GM18861 (cell line): ENCODE measurements around the gene TSC22D2.

Experiments
- ATAC-seq: cut with Tn5 transposase; IDR thresholded peaks from one replicate; pipeline ENCODE4 v1.9.1; 2021; ENCODE audit not compliant: unreplicated experiment

TSC22D2 gene

DNA sequence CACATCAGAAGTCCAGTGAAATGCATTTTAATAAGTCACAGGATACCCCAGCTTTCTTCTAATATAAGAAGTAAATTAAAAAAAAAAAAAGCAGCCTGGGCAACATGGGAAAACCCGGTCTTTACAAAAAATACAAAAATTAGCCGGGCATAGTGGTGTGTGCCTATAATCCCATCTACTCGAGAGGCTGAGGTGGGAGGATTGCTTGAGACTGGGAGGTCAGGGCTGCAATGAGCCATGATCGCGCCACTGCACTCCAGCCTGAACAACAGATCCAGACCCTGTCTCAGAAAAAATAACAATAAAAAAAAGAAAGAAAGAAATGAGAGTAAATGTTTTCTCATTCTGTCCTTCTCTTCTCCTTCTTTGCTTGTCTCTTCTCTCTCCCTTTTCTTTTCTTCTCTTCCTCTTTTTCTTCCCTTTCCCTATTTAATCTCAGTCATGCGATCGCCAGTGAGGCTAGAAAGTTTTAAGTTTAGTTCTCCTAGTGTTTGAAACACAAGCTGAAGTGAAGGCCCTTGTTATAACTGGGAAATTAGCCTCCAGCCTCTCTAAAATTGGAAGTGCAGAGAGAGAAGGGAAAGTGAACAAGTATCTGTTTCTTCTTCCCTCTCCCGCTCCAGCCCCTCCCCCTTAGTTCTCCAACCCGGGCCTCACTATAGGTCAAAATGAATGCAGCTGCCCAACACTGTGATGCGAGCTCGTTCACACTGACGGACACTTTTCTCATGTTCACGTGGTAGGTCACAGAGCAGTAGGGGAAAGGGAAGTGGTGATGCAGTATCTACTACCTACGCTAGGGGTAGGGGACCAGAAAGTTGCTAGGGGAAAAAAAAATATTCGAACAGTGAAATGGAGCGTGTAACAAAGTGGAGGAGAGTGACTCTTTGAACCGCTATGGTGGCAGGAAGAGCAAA lies 23.5 kb upstream of the TSC22D2 start:
- peak; percentile 99 for ATAC-seq

DNA sequence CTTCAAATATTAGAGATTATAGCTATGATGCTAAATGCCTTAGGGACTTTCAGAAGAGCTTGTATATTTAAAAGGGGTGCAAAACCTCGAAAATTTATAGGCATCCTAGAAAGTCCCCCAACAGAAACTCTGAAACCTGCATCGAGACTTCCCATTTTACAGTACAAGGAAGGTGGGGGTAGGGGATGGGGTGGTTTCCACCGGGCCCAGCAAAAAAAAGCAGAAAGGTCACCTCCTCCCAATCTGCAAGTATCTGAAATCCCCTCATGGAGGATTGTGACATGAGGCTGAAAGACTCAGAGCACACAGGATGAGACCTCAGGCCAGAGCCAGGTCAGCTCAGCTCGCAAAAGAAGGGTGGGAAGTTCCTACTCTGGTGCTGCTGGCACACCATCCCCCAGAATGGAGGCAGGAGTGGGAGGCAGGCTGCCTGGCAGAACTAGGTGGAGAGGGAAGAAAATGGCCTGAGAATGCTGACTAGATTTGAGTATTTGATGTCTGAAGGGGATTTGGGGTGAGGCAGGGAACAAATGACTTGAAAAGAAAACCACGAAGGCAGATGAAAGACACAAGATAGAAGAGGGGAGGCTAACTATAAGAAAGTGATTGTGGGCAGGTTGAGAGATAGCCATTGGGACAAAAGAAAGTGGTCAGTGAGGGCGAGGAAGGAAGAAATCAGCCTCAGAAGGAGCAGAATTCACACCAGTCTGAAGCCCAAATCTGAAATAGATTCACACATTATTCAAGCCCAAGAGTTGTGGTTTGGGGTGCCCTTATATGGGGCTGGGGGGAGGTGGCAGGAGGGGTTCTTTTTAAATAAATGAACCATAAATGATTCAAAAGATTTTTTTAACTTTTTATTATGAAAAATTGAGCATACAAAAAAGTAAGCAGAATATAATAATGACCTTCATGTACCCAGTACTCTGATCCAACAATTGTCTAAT lies 22.5 kb upstream of the TSC22D2 start:
- ATAC-seq = peak; percentile 20

- ATAC-seq = no peak
Observed at GRCh38 chr3:150388498-150389418, 19.3 kb upstream of the TSC22D2 start.

DNA sequence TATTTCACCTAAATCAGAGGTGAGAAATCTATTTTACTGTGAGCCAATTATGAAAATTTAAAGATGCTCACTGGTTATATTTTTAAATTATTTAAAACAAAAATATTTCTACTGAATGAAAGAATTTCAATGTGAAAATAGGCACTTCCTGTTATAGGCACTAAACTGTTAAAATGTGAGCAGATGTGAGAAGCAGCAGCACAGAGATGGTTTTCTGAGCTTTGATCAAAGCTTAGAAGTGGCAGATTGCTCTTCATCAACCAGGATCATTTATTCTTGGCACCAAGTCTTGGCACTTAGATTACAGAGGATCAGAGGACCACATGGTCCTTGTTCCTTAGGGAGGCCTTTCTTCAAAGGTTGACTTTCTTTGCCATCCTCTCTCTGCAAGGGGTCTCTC lies 18.0 kb upstream of the TSC22D2 start:
- ATAC-seq = no peak

GRCh38 chr3:150391161-150391560 lies 16.9 kb upstream of the TSC22D2 start:
- no peak for ATAC-seq

GRCh38 chr3:150393745-150394144 lies 14.4 kb upstream of the TSC22D2 start:
- no peak for ATAC-seq

DNA sequence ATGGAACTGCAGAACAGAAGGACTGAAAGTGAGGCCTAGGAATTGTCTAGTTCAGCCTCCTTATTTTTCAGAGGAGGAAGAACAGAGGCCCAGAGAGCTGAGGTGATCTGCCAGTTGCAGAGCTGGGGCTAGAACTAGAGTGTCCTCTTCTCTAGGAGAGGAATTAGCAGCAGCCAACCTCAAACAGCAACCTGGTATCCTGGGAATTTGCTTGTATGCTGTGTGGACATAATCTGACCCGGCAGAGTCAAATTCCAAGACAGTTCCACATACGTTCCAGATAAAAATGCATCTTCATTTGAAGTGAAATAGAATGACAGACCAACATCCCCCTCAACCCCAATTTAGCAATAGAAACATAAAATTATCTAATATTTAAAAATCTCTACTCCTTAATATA lies 13.5 kb upstream of the TSC22D2 start:
- no peak for ATAC-seq

GRCh38 chr3:150396491-150396890 lies 11.6 kb upstream of the TSC22D2 start:
- ATAC-seq = no peak

GRCh38 chr3:150396956-150397550 lies 11.0 kb upstream of the TSC22D2 start:
- ATAC-seq = no peak

DNA sequence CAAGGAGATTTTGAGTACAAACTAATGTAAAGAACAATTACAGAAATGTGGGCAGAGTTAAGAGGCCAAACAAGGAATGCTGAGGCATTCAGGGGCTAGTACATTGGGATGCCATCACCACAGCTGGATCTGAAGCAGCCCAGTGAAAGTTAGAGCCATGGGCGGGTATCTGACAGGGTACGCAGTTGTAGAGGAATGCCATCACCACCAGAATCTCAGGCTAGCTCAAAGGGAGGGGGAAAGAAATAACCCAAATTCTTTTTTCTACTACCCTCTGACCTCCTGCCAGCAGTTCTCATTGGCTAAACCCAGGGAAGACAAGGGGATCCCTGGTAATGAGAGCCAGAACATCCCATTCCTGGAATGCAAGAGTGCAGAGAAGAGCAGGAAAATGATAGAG lies 9.0 kb upstream of the TSC22D2 start:
- no peak for ATAC-seq

DNA sequence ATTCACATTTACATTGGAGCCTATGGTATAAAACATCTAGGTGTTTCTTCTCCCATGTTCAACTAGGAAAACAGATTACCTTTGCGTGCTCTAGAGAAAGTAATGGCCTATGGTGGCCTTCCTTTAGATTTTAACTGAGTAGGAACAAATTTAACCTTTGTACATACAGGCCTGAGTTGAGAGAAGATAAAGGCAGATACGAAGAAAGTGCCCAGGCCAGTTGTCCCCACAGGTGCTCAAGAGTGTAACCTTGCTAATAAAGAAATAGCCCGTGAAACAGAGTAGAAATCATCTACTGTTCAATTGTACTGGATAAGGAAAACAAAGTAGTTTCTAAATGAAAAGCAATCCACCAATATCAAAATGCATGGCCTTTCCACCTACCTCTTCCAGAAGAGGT lies 6.8 kb upstream of the TSC22D2 start:
- no peak for ATAC-seq

- no peak for ATAC-seq
Observed at GRCh38 chr3:150402217-150402616, 5.9 kb upstream of the TSC22D2 start.

GRCh38 chr3:150404023-150404422 lies 4.1 kb upstream of the TSC22D2 start:
- no peak for ATAC-seq

- no peak for ATAC-seq
Observed at GRCh38 chr3:150407051-150407807, 869 bp upstream of the TSC22D2 start.

DNA sequence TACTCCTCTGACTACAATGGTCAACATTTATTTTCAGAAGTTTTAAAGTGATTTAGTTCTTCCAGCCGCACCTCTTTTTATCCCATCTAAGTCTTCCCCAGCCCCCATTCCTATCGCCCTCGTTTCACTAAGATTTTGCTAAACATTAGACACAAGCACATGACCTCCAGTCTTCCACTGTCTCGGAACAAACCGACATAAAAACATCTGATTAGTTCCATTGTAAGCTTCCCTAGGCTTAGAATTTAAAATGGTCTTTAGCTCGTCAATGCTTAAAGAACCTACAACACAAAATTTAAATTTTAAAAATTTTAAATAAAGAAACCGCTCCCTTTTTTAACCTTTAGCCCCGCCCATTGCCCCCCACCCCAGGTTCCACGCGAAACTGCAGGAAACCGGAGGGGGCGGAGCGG lies 284 bp upstream of the TSC22D2 start:
- ATAC-seq = peak; percentile 14

- no peak for ATAC-seq
Observed at GRCh38 chr3:150409125-150409511, 1.0 kb downstream of the TSC22D2 start.

DNA sequence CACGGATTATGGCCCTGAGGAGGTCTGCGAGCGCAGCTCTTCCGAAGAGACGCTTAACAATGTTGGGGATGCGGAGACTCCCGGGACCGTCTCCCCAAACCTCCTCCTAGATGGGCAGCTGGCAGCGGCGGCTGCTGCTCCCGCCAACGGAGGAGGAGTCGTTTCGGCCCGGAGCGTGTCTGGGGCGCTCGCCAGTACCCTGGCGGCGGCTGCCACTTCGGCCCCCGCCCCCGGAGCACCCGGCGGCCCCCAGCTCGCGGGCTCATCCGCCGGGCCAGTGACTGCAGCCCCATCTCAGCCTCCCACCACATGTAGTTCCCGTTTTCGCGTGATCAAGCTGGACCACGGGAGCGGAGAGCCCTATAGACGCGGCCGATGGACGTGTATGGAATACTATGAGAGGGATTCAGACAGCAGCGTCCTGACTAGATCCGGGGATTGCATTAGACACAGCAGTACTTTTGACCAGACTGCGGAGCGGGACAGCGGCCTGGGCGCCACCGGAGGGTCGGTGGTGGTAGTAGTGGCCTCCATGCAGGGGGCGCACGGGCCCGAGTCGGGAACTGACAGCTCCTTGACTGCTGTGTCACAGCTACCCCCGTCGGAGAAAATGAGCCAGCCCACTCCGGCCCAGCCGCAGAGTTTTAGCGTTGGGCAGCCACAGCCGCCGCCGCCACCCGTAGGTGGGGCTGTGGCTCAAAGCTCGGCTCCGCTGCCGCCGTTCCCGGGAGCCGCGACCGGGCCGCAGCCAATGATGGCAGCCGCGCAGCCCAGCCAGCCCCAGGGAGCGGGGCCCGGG lies 1.6 kb downstream of the TSC22D2 start:
- peak; percentile 38 for ATAC-seq

DNA sequence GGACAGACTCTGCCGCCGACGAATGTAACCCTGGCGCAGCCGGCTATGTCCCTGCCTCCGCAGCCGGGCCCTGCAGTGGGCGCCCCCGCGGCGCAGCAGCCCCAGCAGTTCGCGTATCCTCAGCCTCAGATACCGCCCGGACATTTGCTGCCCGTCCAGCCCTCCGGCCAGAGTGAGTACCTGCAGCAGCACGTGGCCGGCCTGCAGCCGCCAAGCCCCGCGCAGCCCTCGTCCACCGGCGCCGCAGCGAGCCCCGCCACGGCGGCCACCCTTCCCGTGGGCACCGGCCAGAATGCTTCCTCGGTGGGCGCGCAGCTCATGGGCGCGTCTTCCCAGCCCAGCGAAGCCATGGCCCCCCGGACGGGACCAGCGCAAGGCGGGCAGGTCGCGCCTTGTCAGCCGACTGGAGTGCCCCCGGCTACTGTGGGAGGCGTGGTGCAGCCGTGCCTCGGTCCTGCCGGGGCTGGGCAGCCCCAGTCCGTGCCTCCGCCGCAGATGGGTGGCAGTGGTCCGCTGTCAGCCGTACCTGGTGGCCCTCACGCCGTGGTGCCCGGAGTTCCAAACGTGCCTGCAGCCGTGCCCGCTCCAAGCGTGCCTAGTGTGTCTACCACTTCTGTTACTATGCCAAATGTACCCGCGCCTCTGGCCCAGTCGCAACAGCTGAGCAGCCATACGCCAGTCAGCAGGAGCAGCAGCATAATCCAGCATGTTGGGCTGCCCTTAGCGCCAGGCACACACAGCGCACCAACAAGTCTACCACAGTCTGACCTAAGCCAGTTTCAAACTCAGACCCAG lies 2.4 kb downstream of the TSC22D2 start:
- ATAC-seq = no peak
